Lower leg skin (tissue), 4 donors: Measurements from ENCODE around the gene CDKN2B-AS1. TPM values are rescaled to one million over a fixed set of nuclear protein-coding genes. Genes with fewer than 3 reads are reported as not detected.

Experiments used
- DNase-seq, 2 donors: peaks; one replicate each; pipeline ENCODE4 v3.0.0-alpha.2; 2019; ENCODE audit warnings: low spot score in 2 of 2
- H3K4me3 ChIP-seq: fragments of 200-600 bp; sonication (generic); 2 replicates; pipeline ENCODE4 v1.5.1; 2017; ENCODE audit warnings: mild to moderate bottlenecking, low read depth; ENCODE audit not compliant: poor library complexity, severe bottlenecking
- POLR2A ChIP-seq, 2 donors: fragments of 450-650 bp; IDR thresholded peaks; one replicate each; pipeline ENCODE4 v1.6.1; 2016 to 2017; ENCODE audit warnings: antibody characterized with exemption in 2 of 2, mild to moderate bottlenecking in 1 of 2, moderate library complexity in 1 of 2
- WGBS, 2 donors: methylation state at CpG; one replicate each; pipeline ENCODE4 v1.1.5; 2018; 5-methylcytosine and 5-hydroxymethylcytosine counted together
- intact Hi-C: fragments of 100-400 bp; cut with DNase I; formaldehyde crosslinking; loops from one replicate; pipeline ENCODE4 v1.15.0; 2023; ENCODE audit warnings: low total_unique reads
- total RNA-seq, 4 donors: library from RNA; depleted of rRNA; stranded (reverse); fragments of >200 nt; gene quantifications; one replicate each; pipeline ENCODE4 v1.1.0, GENCODE V29; 2016
- TF ChIP-seq, protein P1 (sequence below), 3 donors: fragments of 450-650 bp; IDR thresholded peaks; one replicate each; pipeline ENCODE4 v1.5.1; 2016; ENCODE audit warnings: antibody characterized with exemption in 3 of 3, mild to moderate bottlenecking in 3 of 3, moderate library complexity in 2 of 3

CDKN2B-AS1 gene
- total RNA-seq, 4 donors from 2014 or later: 0.49 TPM; not detected in 3

GRCh38 chr9:22134390-22134789, 139.8 kb downstream of the CDKN2B-AS1 start:
- no peak overlapping the region for H3K4me3 ChIP-seq
- no peak for DNase-seq
- WGBS, 2 donors: 63 to 86% methylated on average over 2 of the region's 2 CpGs
- intact Hi-C loops: no loop called here
- no peak for TF ChIP-seq POLR2A (IDR thresholded peaks at IDR 0.05)
- TF ChIP-seq, protein P1, sequence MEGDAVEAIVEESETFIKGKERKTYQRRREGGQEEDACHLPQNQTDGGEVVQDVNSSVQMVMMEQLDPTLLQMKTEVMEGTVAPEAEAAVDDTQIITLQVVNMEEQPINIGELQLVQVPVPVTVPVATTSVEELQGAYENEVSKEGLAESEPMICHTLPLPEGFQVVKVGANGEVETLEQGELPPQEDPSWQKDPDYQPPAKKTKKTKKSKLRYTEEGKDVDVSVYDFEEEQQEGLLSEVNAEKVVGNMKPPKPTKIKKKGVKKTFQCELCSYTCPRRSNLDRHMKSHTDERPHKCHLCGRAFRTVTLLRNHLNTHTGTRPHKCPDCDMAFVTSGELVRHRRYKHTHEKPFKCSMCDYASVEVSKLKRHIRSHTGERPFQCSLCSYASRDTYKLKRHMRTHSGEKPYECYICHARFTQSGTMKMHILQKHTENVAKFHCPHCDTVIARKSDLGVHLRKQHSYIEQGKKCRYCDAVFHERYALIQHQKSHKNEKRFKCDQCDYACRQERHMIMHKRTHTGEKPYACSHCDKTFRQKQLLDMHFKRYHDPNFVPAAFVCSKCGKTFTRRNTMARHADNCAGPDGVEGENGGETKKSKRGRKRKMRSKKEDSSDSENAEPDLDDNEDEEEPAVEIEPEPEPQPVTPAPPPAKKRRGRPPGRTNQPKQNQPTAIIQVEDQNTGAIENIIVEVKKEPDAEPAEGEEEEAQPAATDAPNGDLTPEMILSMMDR (IDR thresholded peaks at IDR 0.05): no peak

DNA sequence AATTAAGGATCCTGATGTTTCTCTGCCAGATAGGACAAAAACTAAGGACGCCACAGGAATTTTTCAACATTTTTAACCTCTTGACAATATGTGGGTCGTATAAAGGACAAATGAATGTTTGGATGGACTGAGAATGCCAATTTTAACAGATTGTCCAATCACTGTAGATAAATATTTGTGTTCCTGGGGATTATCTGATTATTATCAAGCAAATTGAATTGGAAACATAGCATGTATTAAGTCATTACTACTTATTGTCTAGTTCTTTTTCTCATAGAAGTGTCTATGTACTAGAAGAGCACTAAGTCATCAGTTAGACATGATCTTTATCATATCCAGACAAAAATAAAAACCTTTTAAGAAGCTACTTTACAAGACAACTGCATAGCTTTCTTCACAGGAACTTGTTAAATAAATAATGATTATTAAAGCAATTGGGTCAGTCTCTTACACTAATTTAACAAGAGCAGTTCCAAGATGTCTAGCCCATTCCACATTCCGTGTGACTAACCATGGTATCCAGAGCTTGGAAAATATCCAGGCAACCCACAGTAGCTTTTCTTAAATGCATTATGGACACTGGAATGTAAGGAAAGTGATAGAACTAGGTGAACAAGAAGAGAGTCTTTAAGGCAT, 142.0 kb downstream of the CDKN2B-AS1 start:
- intact Hi-C loops: no loop called here
- DNase-seq: no peak
- WGBS, 2 donors: 58 to 59% methylated on average over 3 of the region's 3 CpGs
- no peak overlapping the region for H3K4me3 ChIP-seq
- TF ChIP-seq, protein P1 (IDR thresholded peaks at IDR 0.05): no peak

DNA sequence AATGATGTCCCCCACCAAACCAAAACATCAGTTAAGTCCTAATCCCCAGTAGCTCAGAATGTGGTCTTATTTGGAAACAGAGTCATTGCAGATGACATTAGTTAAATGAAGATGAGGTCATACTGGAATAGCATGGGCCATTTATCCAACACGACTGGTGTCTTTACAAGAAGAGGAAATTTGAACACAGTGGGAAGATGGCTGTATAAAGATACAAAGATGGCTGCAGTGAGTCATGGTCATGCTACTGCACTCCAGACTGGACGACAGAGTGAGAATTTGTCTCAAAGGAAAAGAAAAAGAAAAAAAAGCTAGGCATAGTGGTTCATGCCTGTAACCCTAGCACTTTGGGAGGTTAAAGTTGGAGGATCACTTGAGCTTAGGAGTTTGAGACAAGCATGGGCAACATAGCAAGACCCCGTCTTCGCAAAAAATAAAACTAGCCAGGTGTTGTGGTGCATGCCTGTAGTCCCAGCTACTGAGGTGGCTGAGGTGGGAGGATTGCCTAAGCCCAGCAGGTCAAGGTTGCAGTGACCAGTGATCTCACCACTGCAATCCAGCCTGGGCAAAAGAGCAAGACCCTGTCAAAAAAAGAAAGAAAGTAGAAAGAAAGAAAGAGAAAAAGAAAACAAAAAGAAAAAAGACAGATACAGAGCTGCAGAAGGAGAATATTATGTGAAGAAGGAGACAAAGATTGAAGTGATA, 144.5 kb downstream of the CDKN2B-AS1 start:
- H3K4me3 ChIP-seq: no peak overlapping the region
- intact Hi-C loops: no loop called here
- WGBS, 2 donors: 89 to 90% methylated on average over 4 of the region's 4 CpGs
- no peak for TF ChIP-seq POLR2A (IDR thresholded peaks at IDR 0.05)
- TF ChIP-seq, protein P1 (IDR thresholded peaks at IDR 0.05): no peak
- DNase-seq: no peak

- TF ChIP-seq, protein P1 (IDR thresholded peaks at IDR 0.05): no peak
- WGBS, 2 donors: 27 to 36% methylated on average over 1 of the region's 1 CpG
- DNase-seq: no peak
- intact Hi-C loops: no loop called here
- H3K4me3 ChIP-seq: no peak overlapping the region
These were observed 147.3 kb downstream of the CDKN2B-AS1 start for GRCh38 chr9:22141908-22142307.

DNA sequence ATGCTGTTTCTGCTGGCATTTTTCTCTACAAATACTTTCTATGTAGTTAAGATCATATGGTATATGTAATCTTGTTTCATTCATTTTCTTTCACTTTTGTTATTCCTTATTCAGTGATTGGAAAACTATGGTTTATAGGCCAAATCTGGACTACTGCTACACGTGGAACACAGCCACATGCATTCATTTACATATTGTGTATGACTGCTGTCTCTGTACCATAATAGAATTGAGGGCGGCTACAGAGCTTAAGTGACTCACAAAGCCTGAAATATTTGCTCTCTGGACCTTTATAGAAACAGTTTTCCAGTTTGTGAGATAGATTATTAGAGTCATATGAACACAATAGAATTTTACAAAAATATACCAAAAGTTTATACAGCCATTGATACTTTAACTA, 148.1 kb downstream of the CDKN2B-AS1 start:
- intact Hi-C loops: no loop called here
- WGBS, 2 donors: 27 to 37% methylated on average over 2 of the region's 2 CpGs
- H3K4me3 ChIP-seq: no peak overlapping the region
- TF ChIP-seq, protein P1 (IDR thresholded peaks at IDR 0.05): no peak
- TF ChIP-seq POLR2A (IDR thresholded peaks at IDR 0.05): no peak
- DNase-seq: no peak
